Osteocyte (in vitro differentiated cells): ENCODE data around the gene TRERF1. TPM values are rescaled to one million over a fixed set of nuclear protein-coding genes. Genes with fewer than 3 reads are reported as not detected.

ENCODE experiments used
- DNase-seq: peaks from one replicate; pipeline ENCODE4 v3.0.0; 2021; ENCODE audit warnings: mixed read lengths; ENCODE audit not compliant: unreplicated experiment; ENCODE audit errors: extremely low spot score
- H3K27ac Mint-ChIP-seq: one replicate; pipeline ENCODE4 v1.8.0; 2021; ENCODE audit warnings: mild to moderate bottlenecking, mixed read lengths; ENCODE audit not compliant: unreplicated experiment
- H3K27me3 Mint-ChIP-seq: one replicate; pipeline ENCODE4 v1.8.0; 2021; ENCODE audit warnings: mixed read lengths; ENCODE audit not compliant: unreplicated experiment
- H3K36me3 Mint-ChIP-seq: one replicate; pipeline ENCODE4 v1.8.0; 2021; ENCODE audit warnings: mixed read lengths; ENCODE audit not compliant: unreplicated experiment
- H3K4me1 Mint-ChIP-seq: one replicate; pipeline ENCODE4 v1.8.0; 2021; ENCODE audit warnings: mixed read lengths; ENCODE audit not compliant: unreplicated experiment
- H3K4me3 Mint-ChIP-seq: one replicate; pipeline ENCODE4 v1.8.0; 2021; ENCODE audit warnings: mild to moderate bottlenecking, moderate library complexity, mixed read lengths; ENCODE audit not compliant: unreplicated experiment
- H3K9me3 Mint-ChIP-seq: one replicate; pipeline ENCODE4 v1.8.0; 2021; ENCODE audit warnings: mixed read lengths; ENCODE audit not compliant: unreplicated experiment
- CTCF ChIP-seq: fragments of 200-600 bp; sonication (generic); IDR thresholded peaks from 2 replicates; pipeline ENCODE4 v1.5.0; 2021; ENCODE audit warnings: antibody characterized with exemption, mild to moderate bottlenecking, moderate library complexity
- total RNA-seq: library from RNA; stranded (reverse); gene quantifications from 2 replicates; pipeline ENCODE4 v1.2.1, GENCODE V29; 2021

Gene TRERF1
- total RNA-seq, 1 donor from 2014 or later, result 6.4 TPM

GRCh38 chr6:42268016-42268834, 183.5 kb downstream of the TRERF1 start:
- Mint-ChIP-seq H3K4me3 (no peak overlapping the region), H3K9me3 (no peaks in the 10 kb centered on the region), H3K36me3 (peaks cover 14% of the 10 kb centered on the region), H3K4me1 (no peaks in the 10 kb centered on the region), H3K27me3 (no peaks in the 10 kb centered on the region), H3K27ac (no peak overlapping the region)
- no peak for TF ChIP-seq CTCF
- DNase-seq, result no peak

DNA sequence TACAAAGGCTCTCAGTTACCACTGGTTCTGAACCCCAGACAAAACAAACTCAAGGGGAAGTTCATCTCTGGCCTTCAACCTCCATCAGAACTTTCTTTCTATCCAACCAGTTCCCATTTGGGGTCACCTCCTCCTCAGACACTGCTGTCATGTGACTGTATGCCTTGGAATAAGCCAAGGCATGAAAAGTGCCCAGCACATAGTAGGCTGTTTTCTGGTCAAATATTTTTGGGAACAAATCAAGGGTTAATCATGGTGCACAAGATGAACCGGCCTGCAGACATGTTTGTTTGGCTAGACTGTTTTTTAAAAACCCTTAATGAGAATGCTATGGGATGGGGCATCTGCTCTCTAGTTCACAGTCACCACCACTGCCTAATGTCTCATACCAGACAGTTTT, 185.2 kb downstream of the TRERF1 start:
- no peak for DNase-seq
- Mint-ChIP-seq H3K4me3 (no peak overlapping the region), H3K36me3 (peaks cover 14% of the 10 kb centered on the region), H3K9me3 (no peaks in the 10 kb centered on the region), H3K27me3 (no peaks in the 10 kb centered on the region), H3K4me1 (no peaks in the 10 kb centered on the region), H3K27ac (no peak overlapping the region)
- no peak for TF ChIP-seq CTCF

DNA sequence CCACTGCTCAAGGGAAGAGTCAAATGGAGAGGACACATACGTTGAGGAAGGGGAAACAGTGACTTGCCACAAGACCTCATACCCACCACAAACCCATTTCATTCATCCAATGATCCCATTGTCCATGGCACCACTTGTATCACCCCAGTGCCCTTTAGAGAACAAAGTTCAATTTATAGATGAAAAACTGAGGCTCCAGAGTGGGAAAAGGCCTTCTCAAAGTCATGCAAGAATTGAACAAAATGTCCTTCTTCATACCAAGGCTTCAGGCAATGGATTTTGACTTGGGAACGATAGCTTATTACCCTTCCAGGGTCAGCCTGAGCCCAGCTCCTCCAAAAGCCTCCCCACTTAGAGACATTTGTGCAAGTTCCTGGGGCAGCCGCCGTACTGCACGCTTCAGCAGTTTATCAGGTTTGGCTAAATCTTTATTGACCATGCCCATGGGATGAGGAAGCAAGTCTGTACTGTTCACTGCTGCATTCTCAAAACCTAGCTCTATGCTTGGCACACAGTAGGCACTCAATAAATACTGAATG, 186.8 kb downstream of the TRERF1 start:
- peaks cover 3% of the 10 kb centered on the region for H3K4me1 Mint-ChIP-seq
- H3K27ac Mint-ChIP-seq, result no peak overlapping the region
- no peaks in the 10 kb centered on the region for H3K27me3 Mint-ChIP-seq
- H3K9me3 Mint-ChIP-seq, result no peaks in the 10 kb centered on the region
- H3K36me3 Mint-ChIP-seq, result peaks cover 14% of the 10 kb centered on the region
- H3K4me3 Mint-ChIP-seq, result no peak overlapping the region
- no peak for TF ChIP-seq CTCF
- DNase-seq, result no peak

- peaks cover 3% of the 10 kb centered on the region for H3K4me1 Mint-ChIP-seq
- DNase-seq, result no peak
- no peak for TF ChIP-seq CTCF
- peaks cover 11% of the 10 kb centered on the region for H3K36me3 Mint-ChIP-seq
- no peak overlapping the region for H3K4me3 Mint-ChIP-seq
- H3K27ac Mint-ChIP-seq, result no peak overlapping the region
- H3K9me3 Mint-ChIP-seq, result no peaks in the 10 kb centered on the region
- no peaks in the 10 kb centered on the region for H3K27me3 Mint-ChIP-seq
Observed at GRCh38 chr6:42264162-42264851, 187.4 kb downstream of the TRERF1 start.

- DNase-seq, result no peak
- Mint-ChIP-seq H3K27ac (no peak overlapping the region), H3K27me3 (no peaks in the 10 kb centered on the region), H3K4me1 (peaks cover 3% of the 10 kb centered on the region), H3K36me3 (peaks cover 5% of the 10 kb centered on the region), H3K9me3 (no peaks in the 10 kb centered on the region), H3K4me3 (no peak overlapping the region)
- TF ChIP-seq CTCF, result no peak
Observed at GRCh38 chr6:42263165-42263728, 188.5 kb downstream of the TRERF1 start.
